ENCODE results near the gene INPP5D.

Gene INPP5D

GRCh38 chr2:233108611-233109490 lies 48.7 kb downstream of the INPP5D start (continued):
- TF ChIP-seq, protein P1, sequence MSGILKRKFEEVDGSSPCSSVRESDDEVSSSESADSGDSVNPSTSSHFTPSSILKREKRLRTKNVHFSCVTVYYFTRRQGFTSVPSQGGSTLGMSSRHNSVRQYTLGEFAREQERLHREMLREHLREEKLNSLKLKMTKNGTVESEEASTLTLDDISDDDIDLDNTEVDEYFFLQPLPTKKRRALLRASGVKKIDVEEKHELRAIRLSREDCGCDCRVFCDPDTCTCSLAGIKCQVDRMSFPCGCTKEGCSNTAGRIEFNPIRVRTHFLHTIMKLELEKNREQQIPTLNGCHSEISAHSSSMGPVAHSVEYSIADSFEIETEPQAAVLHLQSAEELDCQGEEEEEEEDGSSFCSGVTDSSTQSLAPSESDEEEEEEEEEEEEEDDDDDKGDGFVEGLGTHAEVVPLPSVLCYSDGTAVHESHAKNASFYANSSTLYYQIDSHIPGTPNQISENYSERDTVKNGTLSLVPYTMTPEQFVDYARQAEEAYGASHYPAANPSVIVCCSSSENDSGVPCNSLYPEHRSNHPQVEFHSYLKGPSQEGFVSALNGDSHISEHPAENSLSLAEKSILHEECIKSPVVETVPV (CRISPR knock-in tag; IDR thresholded peaks at IDR 0.05): no peak
- TF ChIP-seq OSR1 (CRISPR knock-in tag; IDR thresholded peaks at IDR 0.05): no peak
- no peak for TF ChIP-seq SNAI2 (CRISPR knock-in tag; IDR thresholded peaks at IDR 0.05)

GRCh38 chr2:233111427-233111826 lies 51.3 kb downstream of the INPP5D start:
- ATAC-seq: no peak
- TF ChIP-seq GLIS3 (CRISPR knock-in tag; IDR thresholded peaks at IDR 0.05) (no peak), CSDC2 (CRISPR knock-in tag; IDR thresholded peaks at IDR 0.05) (no peak), TSHZ2 (CRISPR knock-in tag; IDR thresholded peaks at IDR 0.05) (no peak), ISL1 (CRISPR knock-in tag; IDR thresholded peaks at IDR 0.05) (no peak), ZNF565 (CRISPR knock-in tag; conservative IDR thresholded peaks at IDR 0.05; ENCODE audit: low read depth) (no peak), ZC3H10 (CRISPR knock-in tag; IDR thresholded peaks at IDR 0.05) (no peak), ARNTL (CRISPR knock-in tag; IDR thresholded peaks at IDR 0.05; ENCODE audit: borderline replicate concordance, low read depth) (no peak), OSR1 (CRISPR knock-in tag; IDR thresholded peaks at IDR 0.05) (no peak), ZNF70 (CRISPR knock-in tag; IDR thresholded peaks at IDR 0.05) (no peak), SNAI2 (CRISPR knock-in tag; IDR thresholded peaks at IDR 0.05) (no peak), TCF4 (CRISPR knock-in tag; IDR thresholded peaks at IDR 0.05; ENCODE audit: borderline replicate concordance) (no peak), RARB (CRISPR knock-in tag; IDR thresholded peaks at IDR 0.05) (no peak), ESRRG (CRISPR knock-in tag; IDR thresholded peaks at IDR 0.05) (no peak), ZFP3 (CRISPR knock-in tag; IDR thresholded peaks at IDR 0.05) (no peak), PPARA (CRISPR knock-in tag; IDR thresholded peaks at IDR 0.05; ENCODE audit: borderline replicate concordance) (no peak), TOX (CRISPR knock-in tag; IDR thresholded peaks at IDR 0.05; ENCODE audit: borderline replicate concordance) (no peak), BACH2 (CRISPR knock-in tag; IDR thresholded peaks at IDR 0.05; ENCODE audit: borderline replicate concordance) (no peak), ZFP30 (CRISPR knock-in tag; IDR thresholded peaks at IDR 0.05) (no peak)
- TF ChIP-seq, protein P1 (CRISPR knock-in tag; IDR thresholded peaks at IDR 0.05): no peak
- TF ChIP-seq, protein P2, sequence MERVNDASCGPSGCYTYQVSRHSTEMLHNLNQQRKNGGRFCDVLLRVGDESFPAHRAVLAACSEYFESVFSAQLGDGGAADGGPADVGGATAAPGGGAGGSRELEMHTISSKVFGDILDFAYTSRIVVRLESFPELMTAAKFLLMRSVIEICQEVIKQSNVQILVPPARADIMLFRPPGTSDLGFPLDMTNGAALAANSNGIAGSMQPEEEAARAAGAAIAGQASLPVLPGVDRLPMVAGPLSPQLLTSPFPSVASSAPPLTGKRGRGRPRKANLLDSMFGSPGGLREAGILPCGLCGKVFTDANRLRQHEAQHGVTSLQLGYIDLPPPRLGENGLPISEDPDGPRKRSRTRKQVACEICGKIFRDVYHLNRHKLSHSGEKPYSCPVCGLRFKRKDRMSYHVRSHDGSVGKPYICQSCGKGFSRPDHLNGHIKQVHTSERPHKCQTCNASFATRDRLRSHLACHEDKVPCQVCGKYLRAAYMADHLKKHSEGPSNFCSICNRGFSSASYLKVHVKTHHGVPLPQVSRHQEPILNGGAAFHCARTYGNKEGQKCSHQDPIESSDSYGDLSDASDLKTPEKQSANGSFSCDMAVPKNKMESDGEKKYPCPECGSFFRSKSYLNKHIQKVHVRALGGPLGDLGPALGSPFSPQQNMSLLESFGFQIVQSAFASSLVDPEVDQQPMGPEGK (CRISPR knock-in tag; IDR thresholded peaks at IDR 0.05; ENCODE audit: borderline replicate concordance): no peak

DNA sequence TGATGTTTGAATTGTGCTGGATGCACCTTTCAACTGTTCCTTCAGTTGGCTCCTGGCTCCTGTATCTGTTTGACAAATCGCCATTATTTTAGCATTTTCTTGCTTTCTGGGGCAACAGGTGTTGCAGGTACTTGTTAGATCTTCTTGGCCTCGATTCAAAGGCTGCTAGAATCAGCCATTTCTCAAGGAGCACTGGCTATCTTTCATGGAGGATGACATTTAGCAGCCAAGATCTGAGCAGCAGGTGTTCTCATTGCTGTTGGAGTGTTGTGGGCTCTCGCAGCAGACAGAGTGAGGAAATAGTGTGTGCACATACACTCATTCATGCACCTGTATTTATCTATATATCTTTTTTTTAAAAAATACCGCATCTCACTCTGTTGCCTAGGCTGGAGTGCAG lies 52.2 kb downstream of the INPP5D start:
- ATAC-seq: no peak
- TF ChIP-seq ZNF70 (CRISPR knock-in tag; IDR thresholded peaks at IDR 0.05) (no peak), ESRRG (CRISPR knock-in tag; IDR thresholded peaks at IDR 0.05) (no peak), PPARA (CRISPR knock-in tag; IDR thresholded peaks at IDR 0.05; ENCODE audit: borderline replicate concordance) (no peak), TOX (CRISPR knock-in tag; IDR thresholded peaks at IDR 0.05; ENCODE audit: borderline replicate concordance) (no peak), GLIS3 (CRISPR knock-in tag; IDR thresholded peaks at IDR 0.05) (no peak), SNAI2 (CRISPR knock-in tag; IDR thresholded peaks at IDR 0.05) (no peak), RARB (CRISPR knock-in tag; IDR thresholded peaks at IDR 0.05) (no peak), TCF4 (CRISPR knock-in tag; IDR thresholded peaks at IDR 0.05; ENCODE audit: borderline replicate concordance) (no peak), ZFP30 (CRISPR knock-in tag; IDR thresholded peaks at IDR 0.05) (no peak), ZNF565 (CRISPR knock-in tag; conservative IDR thresholded peaks at IDR 0.05; ENCODE audit: low read depth) (no peak), ARNTL (CRISPR knock-in tag; IDR thresholded peaks at IDR 0.05; ENCODE audit: borderline replicate concordance, low read depth) (no peak), ZFP3 (CRISPR knock-in tag; IDR thresholded peaks at IDR 0.05) (no peak), OSR1 (CRISPR knock-in tag; IDR thresholded peaks at IDR 0.05) (no peak), TSHZ2 (CRISPR knock-in tag; IDR thresholded peaks at IDR 0.05) (no peak), ZNF8 (CRISPR knock-in tag; IDR thresholded peaks at IDR 0.05) (no peak)
- TF ChIP-seq, protein P3, sequence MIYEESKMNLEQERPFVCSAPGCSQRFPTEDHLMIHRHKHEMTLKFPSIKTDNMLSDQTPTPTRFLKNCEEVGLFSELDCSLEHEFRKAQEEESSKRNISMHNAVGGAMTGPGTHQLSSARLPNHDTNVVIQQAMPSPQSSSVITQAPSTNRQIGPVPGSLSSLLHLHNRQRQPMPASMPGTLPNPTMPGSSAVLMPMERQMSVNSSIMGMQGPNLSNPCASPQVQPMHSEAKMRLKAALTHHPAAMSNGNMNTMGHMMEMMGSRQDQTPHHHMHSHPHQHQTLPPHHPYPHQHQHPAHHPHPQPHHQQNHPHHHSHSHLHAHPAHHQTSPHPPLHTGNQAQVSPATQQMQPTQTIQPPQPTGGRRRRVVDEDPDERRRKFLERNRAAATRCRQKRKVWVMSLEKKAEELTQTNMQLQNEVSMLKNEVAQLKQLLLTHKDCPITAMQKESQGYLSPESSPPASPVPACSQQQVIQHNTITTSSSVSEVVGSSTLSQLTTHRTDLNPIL (CRISPR knock-in tag; IDR thresholded peaks at IDR 0.05; ENCODE audit: low read depth): no peak
- TF ChIP-seq, protein P1 (CRISPR knock-in tag; IDR thresholded peaks at IDR 0.05): no peak

All from SK-N-SH treated with all-trans-retinoic acid at 6 μM for 48 hours (cell line).